Measurements from ENCODE around the gene GOSR2.

Gene GOSR2

GRCh38 chr17:46922804-46923635, at the start of gene GOSR2:
Gene GOSR2 (plus strand): TSS chr17:46923160. CDS start chr17:46923193, 33 bp downstream.
- H3K27ac ChIP-seq, result peak within 1 kb of the TSS; percentile 92
- TF ChIP-seq CTCF (IDR thresholded peaks at IDR 0.05), result no peak
- TF ChIP-seq ZFX (IDR thresholded peaks at IDR 0.05; ENCODE audit: borderline replicate concordance), result no peak

DNA sequence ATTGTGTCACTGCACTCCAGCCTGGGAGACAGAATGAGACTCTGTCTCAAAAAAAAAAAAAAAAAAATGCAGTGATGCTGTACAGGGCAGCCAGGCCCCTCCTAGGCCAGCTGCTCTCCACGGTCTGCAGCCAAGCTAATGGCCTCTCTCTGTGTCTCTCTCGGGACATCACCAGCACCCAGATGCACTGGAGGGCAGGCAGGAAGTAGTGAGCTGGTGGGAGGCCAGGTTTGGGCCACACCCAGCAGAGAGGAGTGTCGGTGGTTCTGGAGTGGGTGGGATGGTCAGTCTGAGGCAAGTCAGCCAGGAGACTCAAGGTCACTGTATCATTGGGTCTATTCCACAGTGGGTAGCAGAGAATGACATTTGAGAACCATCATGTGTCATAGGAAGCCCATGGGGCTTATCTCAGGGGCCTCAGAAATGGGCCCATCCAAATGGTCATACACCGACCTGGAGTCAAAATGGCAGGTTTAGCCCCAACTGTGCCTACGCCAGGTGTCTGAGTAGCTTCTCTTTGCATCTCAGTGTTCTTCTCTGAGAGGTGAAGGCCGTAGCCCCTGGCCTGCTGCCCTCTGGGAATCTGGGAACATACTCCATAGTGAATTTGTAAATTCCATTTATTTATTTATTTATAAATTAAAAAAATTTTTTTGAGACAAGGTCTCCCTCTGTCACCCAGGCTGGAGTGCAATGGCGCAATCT, 48.9 kb upstream of the GOSR2 start:
- TF ChIP-seq ZFX (IDR thresholded peaks at IDR 0.05; ENCODE audit: borderline replicate concordance) (no peak), CTCF (IDR thresholded peaks at IDR 0.05) (no peak)
- H3K27ac ChIP-seq, result no peak overlapping the region

- no peak for TF ChIP-seq CTCF (IDR thresholded peaks at IDR 0.05)
- no peak for TF ChIP-seq ZFX (IDR thresholded peaks at IDR 0.05; ENCODE audit: borderline replicate concordance)
- no peak overlapping the region for H3K27ac ChIP-seq
These were observed 48.1 kb upstream of the GOSR2 start for GRCh38 chr17:46874906-46875305.

GRCh38 chr17:46875849-46876352, 47.1 kb upstream of the GOSR2 start:
- TF ChIP-seq CTCF (IDR thresholded peaks at IDR 0.05) (no peak), ZFX (IDR thresholded peaks at IDR 0.05; ENCODE audit: borderline replicate concordance) (no peak)
- no peak overlapping the region for H3K27ac ChIP-seq

- TF ChIP-seq ZFX (IDR thresholded peaks at IDR 0.05; ENCODE audit: borderline replicate concordance) (no peak), CTCF (IDR thresholded peaks at IDR 0.05) (peak; percentile 85)
- no peak overlapping the region for H3K27ac ChIP-seq
These were observed 46.5 kb upstream of the GOSR2 start for GRCh38 chr17:46876353-46876887.

DNA sequence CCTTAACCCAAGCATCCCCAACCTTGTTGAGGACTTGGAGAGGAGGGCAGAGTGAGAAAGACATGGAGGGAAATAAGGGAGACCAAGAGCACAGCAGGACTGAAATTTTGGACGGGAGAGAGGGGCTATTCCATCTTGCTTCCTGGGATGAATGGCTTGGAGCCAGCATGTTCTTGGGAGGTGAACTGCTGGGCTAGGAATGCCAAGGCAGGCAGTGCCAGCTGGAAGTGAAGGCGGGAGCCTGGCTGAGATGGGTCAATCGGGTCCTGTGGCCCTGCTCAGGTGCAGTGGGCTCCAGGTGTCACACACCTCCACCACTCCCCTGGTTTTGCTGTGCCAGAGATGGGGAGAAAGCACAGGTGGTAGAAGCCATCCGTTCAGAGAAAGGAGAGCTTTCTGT, 46.0 kb upstream of the GOSR2 start:
- TF ChIP-seq CTCF (IDR thresholded peaks at IDR 0.05) (no peak), ZFX (IDR thresholded peaks at IDR 0.05; ENCODE audit: borderline replicate concordance) (no peak)
- no peak overlapping the region for H3K27ac ChIP-seq

Measured in 22Rv1 (cell line).